Brain microvascular endothelial cell (primary cell): Measurements from ENCODE around the gene ZP2.
"Not testable (repeated sequence)": the region's sequence is repeated elsewhere in the genome, so short reads cannot be mapped to it uniquely, and the experiment has no call there.

Experiments used
- DNase-seq: peaks from one replicate; pipeline ENCODE4 v3.0.0-alpha.2; 2020
- H3K27ac ChIP-seq: fragments of 250-450 bp; sonication (Bioruptor Pico); 2 replicates; pipeline ENCODE4 v1.5.1; 2020; ENCODE audit warnings: mild to moderate bottlenecking, moderate library complexity
- H3K27me3 ChIP-seq: fragments of 250-450 bp; sonication (Bioruptor Pico); replicated peaks from 2 replicates; pipeline ENCODE4 v1.5.1; 2020; ENCODE audit warnings: mild to moderate bottlenecking
- H3K36me3 ChIP-seq: fragments of 250-450 bp; sonication (Bioruptor Pico); replicated peaks from 2 replicates; pipeline ENCODE4 v1.5.1; 2020; ENCODE audit warnings: mild to moderate bottlenecking
- H3K4me3 ChIP-seq: 2 replicates; pipeline ENCODE4 v1.5.1; 2011; ENCODE audit warnings: low read depth, mild to moderate bottlenecking, control low read depth, low read length, moderate library complexity
- CTCF ChIP-seq: IDR thresholded peaks from 2 replicates; pipeline ENCODE4 v1.5.1; 2011; ENCODE audit warnings: low read depth, mild to moderate bottlenecking, moderate library complexity, low read length, control low read depth, inconsistent platforms; ENCODE audit errors: missing control alignments
- in situ Hi-C: cut with HindIII; loops from 2 replicates; pipeline ENCODE4 v1.10.0; 2017; ENCODE audit warnings: low sequenced_read_pairs, low pct_ligation_motif_present

Gene ZP2

GRCh38 chr16:21183995-21184394 lies 27.4 kb downstream of the ZP2 start:
- no peak for TF ChIP-seq CTCF
- H3K27me3 ChIP-seq = no peaks in the 10 kb centered on the region
- H3K4me3 ChIP-seq = no peak overlapping the region
- H3K27ac ChIP-seq = no peak overlapping the region
- H3K36me3 ChIP-seq = peaks cover 16% of the 10 kb centered on the region
- in situ Hi-C loops = loop anchor here (25.0 kb wide), 1 partner anchor 103 kb away; the partner anchor contains the start of gene CRYM
- DNase-seq = no peak

- Histone ChIP-seq H3K27ac (no peak overlapping the region), H3K27me3 (no peaks in the 10 kb centered on the region), H3K36me3 (peaks cover 16% of the 10 kb centered on the region), H3K4me3 (no peak overlapping the region)
- no peak for DNase-seq
- in situ Hi-C loops = loop anchor here (25.0 kb wide), 1 partner anchor 107 kb away; the partner anchor contains the start of gene CRYM
- TF ChIP-seq CTCF = no peak
These were observed 31.4 kb downstream of the ZP2 start for GRCh38 chr16:21179983-21180365.

GRCh38 chr16:21179126-21179982 lies 32.0 kb downstream of the ZP2 start:
- Histone ChIP-seq H3K27ac (no peak overlapping the region), H3K4me3 (no peak overlapping the region), H3K27me3 (no peaks in the 10 kb centered on the region), H3K36me3 (peaks cover 19% of the 10 kb centered on the region)
- TF ChIP-seq CTCF = no peak
- in situ Hi-C loops = loop anchor here (25.0 kb wide), 1 partner anchor 108 kb away; the partner anchor contains the start of gene CRYM
- DNase-seq = no peak

- DNase-seq = no peak
- Histone ChIP-seq H3K4me3 (no peak overlapping the region), H3K27ac (no peak overlapping the region), H3K27me3 (no peaks in the 10 kb centered on the region), H3K36me3 (peaks cover 27% of the 10 kb centered on the region)
- in situ Hi-C loops = loop anchor here (25.0 kb wide), 1 partner anchor 112 kb away; the partner anchor contains the start of gene CRYM
- no peak for TF ChIP-seq CTCF
These were observed 36.0 kb downstream of the ZP2 start for GRCh38 chr16:21175397-21175796.

GRCh38 chr16:21172650-21173049 lies 38.7 kb downstream of the ZP2 start:
- DNase-seq = no peak
- in situ Hi-C loops = no loop called here
- peaks cover 23% of the 10 kb centered on the region for H3K36me3 ChIP-seq
- H3K27me3 ChIP-seq = no peaks in the 10 kb centered on the region
- no peak overlapping the region for H3K27ac ChIP-seq
- no peak overlapping the region for H3K4me3 ChIP-seq
- no peak for TF ChIP-seq CTCF

- DNase-seq, H3K27ac ChIP-seq, in situ Hi-C loops, H3K4me3 ChIP-seq, H3K27me3 ChIP-seq: not testable (repeated sequence)
- H3K36me3 ChIP-seq = peaks cover 23% of the 10 kb centered on the region
These were observed 41.3 kb downstream of the ZP2 start for GRCh38 chr16:21170116-21170515.
